Parathyroid adenoma (tissue), 2 donors: ENCODE measurements around the gene KRT77.
A peak's percentile ranks its signal among the peaks of the same experiment; 100 is the strongest.

Experiments
- H2AFZ ChIP-seq: fragments of 300-600 bp; sonication (generic); one replicate; pipeline ENCODE4 v1.7.0; 2017; ENCODE audit warnings: antibody characterized with exemption, mild to moderate bottlenecking
- H3K27ac ChIP-seq: fragments of 300-600 bp; sonication (generic); one replicate; pipeline ENCODE4 v1.7.0; 2017
- H3K27me3 ChIP-seq: fragments of 300-600 bp; sonication (generic); one replicate; pipeline ENCODE4 v1.7.0; 2017; ENCODE audit warnings: low read length; ENCODE audit not compliant: control insufficient read depth, insufficient read depth
- H3K36me3 ChIP-seq: fragments of 300-600 bp; sonication (generic); one replicate; pipeline ENCODE4 v1.7.0; 2017; ENCODE audit warnings: low read length; ENCODE audit not compliant: control insufficient read depth, insufficient read depth
- H3K4me1 ChIP-seq: fragments of 300-600 bp; sonication (generic); one replicate; pipeline ENCODE4 v1.7.0; 2017; ENCODE audit warnings: control low read depth
- H3K4me2 ChIP-seq: fragments of 300-600 bp; sonication (generic); one replicate; pipeline ENCODE4 v1.7.0; 2017; ENCODE audit warnings: low read length
- H3K4me3 ChIP-seq: fragments of 300-600 bp; sonication (generic); one replicate; pipeline ENCODE4 v1.7.0; 2017; ENCODE audit warnings: low read depth, low read length
- H3K79me2 ChIP-seq: fragments of 300-600 bp; sonication (generic); one replicate; pipeline ENCODE4 v1.7.0; 2017; ENCODE audit warnings: control low read depth
- H3K9ac ChIP-seq: fragments of 300-600 bp; sonication (generic); one replicate; pipeline ENCODE4 v1.7.0; 2017; ENCODE audit warnings: mild to moderate bottlenecking
- H3K9me3 ChIP-seq: fragments of 300-600 bp; sonication (generic); one replicate; pipeline ENCODE4 v1.7.0; 2017; ENCODE audit warnings: low read length; ENCODE audit not compliant: control insufficient read depth
- CTCF ChIP-seq: fragments of 300-600 bp; sonication (generic); IDR thresholded peaks from one replicate; pipeline ENCODE4 v1.7.0; 2017; ENCODE audit warnings: antibody characterized with exemption, mild to moderate bottlenecking
- donor health status: primary hyperparathyroidism.

The KRT77 gene

GRCh38 chr12:52690351-52691075 is 12.8 kb downstream of the KRT77 start:
- Histone ChIP-seq H3K4me2 (peak overlapping the region; percentile 91), H3K9ac (no peak overlapping the region), H2AFZ (peak overlapping the region; percentile 76), H3K36me3 (no peaks in the 10 kb centered on the region), H3K27me3 (no peaks in the 10 kb centered on the region), H3K9me3 (no peaks in the 10 kb centered on the region), H3K4me3 (peak overlapping the region; percentile 42), H3K4me1 (peaks cover 14% of the 10 kb centered on the region), H3K27ac (no peak overlapping the region), H3K79me2 (no peaks in the 10 kb centered on the region)
- TF ChIP-seq CTCF = no peak

- peaks cover 14% of the 10 kb centered on the region for H3K4me1 ChIP-seq
- no peaks in the 10 kb centered on the region for H3K36me3 ChIP-seq
- H3K27ac ChIP-seq = no peak overlapping the region
- H3K9ac ChIP-seq = no peak overlapping the region
- H3K79me2 ChIP-seq = no peaks in the 10 kb centered on the region
- no peak overlapping the region for H3K4me3 ChIP-seq
- H3K27me3 ChIP-seq = no peaks in the 10 kb centered on the region
- H2AFZ ChIP-seq = no peak overlapping the region
- H3K9me3 ChIP-seq = no peaks in the 10 kb centered on the region
- H3K4me2 ChIP-seq = no peak overlapping the region
- TF ChIP-seq CTCF = no peak
Observed at GRCh38 chr12:52689936-52690335, 13.4 kb downstream of the KRT77 start.

- H3K27ac ChIP-seq = no peak overlapping the region
- no peak overlapping the region for H3K4me2 ChIP-seq
- H3K27me3 ChIP-seq = no peaks in the 10 kb centered on the region
- H3K9me3 ChIP-seq = no peaks in the 10 kb centered on the region
- H3K36me3 ChIP-seq = no peaks in the 10 kb centered on the region
- no peak overlapping the region for H2AFZ ChIP-seq
- H3K79me2 ChIP-seq = no peaks in the 10 kb centered on the region
- H3K4me3 ChIP-seq = no peak overlapping the region
- no peak for TF ChIP-seq CTCF
- H3K4me1 ChIP-seq = peaks cover 14% of the 10 kb centered on the region
- H3K9ac ChIP-seq = no peak overlapping the region
Observed at GRCh38 chr12:52689239-52689638, 14.1 kb downstream of the KRT77 start.

GRCh38 chr12:52688481-52688880 is 14.8 kb downstream of the KRT77 start:
- no peak overlapping the region for H3K4me3 ChIP-seq
- no peaks in the 10 kb centered on the region for H3K9me3 ChIP-seq
- H3K9ac ChIP-seq = no peak overlapping the region
- no peak overlapping the region for H2AFZ ChIP-seq
- H3K4me1 ChIP-seq = peaks cover 14% of the 10 kb centered on the region
- no peaks in the 10 kb centered on the region for H3K36me3 ChIP-seq
- TF ChIP-seq CTCF = no peak
- H3K27me3 ChIP-seq = no peaks in the 10 kb centered on the region
- H3K27ac ChIP-seq = no peak overlapping the region
- H3K79me2 ChIP-seq = no peaks in the 10 kb centered on the region
- no peak overlapping the region for H3K4me2 ChIP-seq
